WTC11 (cell line): ENCODE results near the gene PLD1. TPM values are rescaled to one million over a fixed set of nuclear protein-coding genes. Genes with fewer than 3 reads are reported as not detected.

ENCODE experiments used
- ATAC-seq: fragments of 200-7000 bp; cut with Tn5 transposase; 2 replicates; pipeline ENCODE4 v1.10.0; 2021; ENCODE audit warnings: mild to moderate bottlenecking, moderate library complexity
- CTCF ChIA-PET: fragments of 300-600 bp; sonication (Branson Sonifier 250); formaldehyde crosslinking; loops from one replicate; lab custom pipeline; 2021; ENCODE audit warnings: antibody characterized with exemption; lab: Charles Lee
- POLR2A ChIA-PET: fragments of 350-600 bp; sonication (Branson Sonifier 250); formaldehyde crosslinking; loops from one replicate; lab custom pipeline; 2021; ENCODE audit warnings: antibody characterized with exemption; lab: Charles Lee
- DNase-seq: peaks from one replicate; pipeline ENCODE4 v3.0.0; 2021; ENCODE audit warnings: low spot score
- H3K27ac Mint-ChIP-seq: 2 replicates; pipeline ENCODE4 v1.8.0; 2021; ENCODE audit warnings: mixed read lengths
- H3K27me3 Mint-ChIP-seq: 2 replicates; pipeline ENCODE4 v1.8.0; 2021; ENCODE audit warnings: low read depth, mild to moderate bottlenecking, moderate library complexity, mixed read lengths
- H3K36me3 Mint-ChIP-seq: 2 replicates; pipeline ENCODE4 v1.8.0; 2021; ENCODE audit warnings: mixed read lengths
- H3K4me1 Mint-ChIP-seq: 2 replicates; pipeline ENCODE4 v1.8.0; 2022; ENCODE audit warnings: mixed read lengths
- H3K4me3 Mint-ChIP-seq: 2 replicates; pipeline ENCODE4 v1.8.0; 2021; ENCODE audit warnings: mild to moderate bottlenecking, moderate library complexity, mixed read lengths
- H3K9me3 Mint-ChIP-seq: 2 replicates; pipeline ENCODE4 v1.8.0; 2021; ENCODE audit warnings: mixed read lengths
- ATF2 ChIP-seq: sonication (generic); formaldehyde crosslinking; IDR thresholded peaks from 2 replicates; pipeline ENCODE4 v1.8.1; 2022; ENCODE audit warnings: low read depth, missing genetic modification reagents, borderline replicate concordance
- ATF6 ChIP-seq: sonication (generic); formaldehyde crosslinking; IDR thresholded peaks from 2 replicates; pipeline ENCODE4 v1.8.1; 2023; ENCODE audit warnings: mild to moderate bottlenecking, missing genetic modification reagents
- ELF4 ChIP-seq: sonication (generic); formaldehyde crosslinking; IDR thresholded peaks from 2 replicates; pipeline ENCODE4 v1.8.1; 2022; ENCODE audit warnings: low read depth, mild to moderate bottlenecking, moderate library complexity, missing genetic modification reagents
- NR1H2 ChIP-seq: sonication (generic); formaldehyde crosslinking; IDR thresholded peaks from 2 replicates; pipeline ENCODE4 v1.9.0; 2021; ENCODE audit warnings: mild to moderate bottlenecking, moderate library complexity, missing genetic modification reagents
- NR2C2 ChIP-seq: sonication (generic); formaldehyde crosslinking; IDR thresholded peaks from 2 replicates; pipeline ENCODE4 v1.8.0; 2022; ENCODE audit warnings: mild to moderate bottlenecking, missing genetic modification reagents
- RORB ChIP-seq: fragments of 250-450 bp; sonication (Bioruptor Pico); IDR thresholded peaks from 2 replicates; pipeline ENCODE4 v1.9.0; 2021; ENCODE audit warnings: mild to moderate bottlenecking
- TEAD1 ChIP-seq: sonication (generic); formaldehyde crosslinking; IDR thresholded peaks from 2 replicates; pipeline ENCODE4 v1.8.0; 2022; ENCODE audit warnings: mild to moderate bottlenecking, missing genetic modification reagents
- ZNF138 ChIP-seq: sonication (generic); formaldehyde crosslinking; conservative IDR thresholded peaks from 2 replicates; pipeline ENCODE4 v1.8.1; 2022; ENCODE audit warnings: mild to moderate bottlenecking, moderate library complexity, missing genetic modification reagents
- ZNF219 ChIP-seq: sonication (generic); formaldehyde crosslinking; IDR thresholded peaks from 2 replicates; pipeline ENCODE4 v1.8.0; 2023; ENCODE audit warnings: missing genetic modification reagents, mild to moderate bottlenecking, borderline replicate concordance
- ZNF281 ChIP-seq: sonication (generic); formaldehyde crosslinking; IDR thresholded peaks from 2 replicates; pipeline ENCODE4 v1.8.0; 2023; ENCODE audit warnings: mild to moderate bottlenecking, missing genetic modification reagents
- ZNF396 ChIP-seq: fragments of 250-450 bp; sonication (Bioruptor Pico); IDR thresholded peaks from 2 replicates; pipeline ENCODE4 v1.8.0; 2021; ENCODE audit warnings: mild to moderate bottlenecking, moderate library complexity, borderline replicate concordance
- ZNF532 ChIP-seq: fragments of 250-450 bp; sonication (Bioruptor Pico); IDR thresholded peaks from 2 replicates; pipeline ENCODE4 v1.9.0; 2021; ENCODE audit warnings: mild to moderate bottlenecking, borderline replicate concordance
- total RNA-seq: library from RNA; stranded (reverse); gene quantifications from 3 replicates; pipeline ENCODE4 v1.2.3, GENCODE V29; 2021

The PLD1 gene
- total RNA-seq, 1 experiment from 2014 or later: 4.0 TPM

- no peaks in the 10 kb centered on the region for H3K36me3 Mint-ChIP-seq
- POLR2A ChIA-PET: no interaction called here
- no peaks in the 10 kb centered on the region for H3K4me1 Mint-ChIP-seq
- H3K27me3 Mint-ChIP-seq: no peaks in the 10 kb centered on the region
- ATAC-seq (no peak), DNase-seq (no peak)
- no peak for TF ChIP-seq ZNF396 (CRISPR knock-in tag)
- no peak for TF ChIP-seq NR1H2 (CRISPR knock-in tag)
- TF ChIP-seq, all 79 proteins: peak for 0
- Mint-ChIP-seq H3K9me3 (no peaks in the 10 kb centered on the region), H3K27ac (0 out of 2 replicates have a peak overlapping the region, but pooled peaks have one; percentile 1), H3K4me3 (no peak overlapping the region)
- CTCF ChIA-PET: interaction anchor here (3.9 kb wide), 1 partner anchor 12 kb away, joined by 26 read pairs; no protein-coding TSS in a partner anchor
Observed at GRCh38 chr3:171602072-171602471, 208.2 kb downstream of the PLD1 start.

GRCh38 chr3:171600030-171600429 lies 210.3 kb downstream of the PLD1 start:
- Mint-ChIP-seq H3K9me3 (no peaks in the 10 kb centered on the region), H3K4me3 (no peak overlapping the region), H3K27ac (no peak overlapping the region), H3K27me3 (no peaks in the 10 kb centered on the region), H3K36me3 (no peaks in the 10 kb centered on the region), H3K4me1 (no peaks in the 10 kb centered on the region)
- ATAC-seq (no peak), DNase-seq (no peak)
- ChIA-PET POLR2A (no interaction called here), CTCF (interaction anchor here (0.6 to 3.9 kb wide), 3 partner anchors 14 to 172 kb away, joined by 3 to 26 read pairs (median 4); partner anchors contain the start of gene TNIK)
- TF ChIP-seq NR2C2 (no peak), ZNF138 (CRISPR knock-in tag) (no peak), ZNF281 (CRISPR knock-in tag) (no peak), ATF2 (CRISPR knock-in tag) (no peak), ELF4 (CRISPR knock-in tag) (no peak), ZNF219 (CRISPR knock-in tag) (no peak), ATF6 (no peak), RORB (no peak), TEAD1 (no peak), ZNF532 (CRISPR knock-in tag) (no peak)
